H9 (cell line): ENCODE measurements around the gene GCK. TPM values are rescaled to one million over a fixed set of nuclear protein-coding genes. Genes with fewer than 3 reads are reported as not detected.

Experiments used
- DNase-seq: peaks from one replicate; pipeline ENCODE4 v3.0.0-alpha.2; 2017
- H2AFZ ChIP-seq: one replicate; pipeline ENCODE4 v1.6.1; 2013; ENCODE audit warnings: mild to moderate bottlenecking, low read length, control low read depth, moderate library complexity
- H2AK5ac ChIP-seq: 2 replicates; pipeline ENCODE4 v1.6.1; 2013; ENCODE audit warnings: low read length, control low read depth, mixed read lengths; ENCODE audit not compliant: insufficient read length
- H2BK120ac ChIP-seq: one replicate; pipeline ENCODE4 v1.6.1; 2013; ENCODE audit warnings: low read depth, mild to moderate bottlenecking, low read length, control low read depth, inconsistent platforms; ENCODE audit not compliant: poor library complexity, severe bottlenecking
- H2BK12ac ChIP-seq: 2 replicates; pipeline ENCODE4 v1.6.1; 2013; ENCODE audit warnings: low read length, control low read depth, mixed read lengths, low read depth; ENCODE audit not compliant: insufficient read length
- H2BK15ac ChIP-seq: 2 replicates; pipeline ENCODE4 v1.6.1; 2013; ENCODE audit warnings: low read depth, low read length, control low read depth
- H2BK20ac ChIP-seq: one replicate; pipeline ENCODE4 v1.6.1; 2013; ENCODE audit warnings: low read depth, mild to moderate bottlenecking, low read length, control low read depth, inconsistent platforms; ENCODE audit not compliant: poor library complexity, severe bottlenecking
- H2BK5ac ChIP-seq: 2 replicates; pipeline ENCODE4 v1.6.1; 2013; ENCODE audit warnings: low read length, control low read depth, mixed read lengths; ENCODE audit not compliant: insufficient read length
- H3K14ac ChIP-seq: 2 replicates; pipeline ENCODE4 v1.6.1; 2013; ENCODE audit warnings: low read length, control low read depth; ENCODE audit not compliant: insufficient read depth
- H3K18ac ChIP-seq: 2 replicates; pipeline ENCODE4 v1.6.1; 2013; ENCODE audit warnings: low read depth, mild to moderate bottlenecking, mixed read lengths, low read length, control low read depth; ENCODE audit not compliant: insufficient read length
- H3K23ac ChIP-seq: 2 replicates; pipeline ENCODE4 v1.6.1; 2013; ENCODE audit warnings: low read length, control low read depth, mixed read lengths, low read depth; ENCODE audit not compliant: insufficient read length
- H3K23me2 ChIP-seq: 2 replicates; pipeline ENCODE4 v1.6.1; 2013; ENCODE audit warnings: low read depth, mild to moderate bottlenecking, mixed read lengths, low read length, control low read depth; ENCODE audit not compliant: insufficient read length, poor library complexity, severe bottlenecking
- H3K27ac ChIP-seq: 2 replicates; pipeline ENCODE4 v1.5.1; 2013; ENCODE audit warnings: low read length, control low read depth, mixed read lengths, low read depth; ENCODE audit not compliant: insufficient read length
- H3K27me3 ChIP-seq: 2 replicates; pipeline ENCODE4 v1.6.1; 2013; ENCODE audit warnings: low read length, control low read depth, inconsistent platforms; ENCODE audit not compliant: insufficient read depth
- H3K4ac ChIP-seq: 2 replicates; pipeline ENCODE4 v1.6.1; 2013; ENCODE audit warnings: low read depth, mild to moderate bottlenecking, control low read depth, inconsistent platforms, low read length, moderate library complexity
- H3K4me1 ChIP-seq: 2 replicates; pipeline ENCODE4 v1.6.1; 2013; ENCODE audit warnings: low read length, control low read depth, inconsistent platforms; ENCODE audit not compliant: insufficient read depth
- H3K4me2 ChIP-seq: 2 replicates; pipeline ENCODE4 v1.6.1; 2013; ENCODE audit warnings: low read length, control low read depth, mixed read lengths; ENCODE audit not compliant: insufficient read length, insufficient read depth
- H3K56ac ChIP-seq: 2 replicates; pipeline ENCODE4 v1.6.1; 2013; ENCODE audit warnings: low read depth, mild to moderate bottlenecking, mixed read lengths, low read length, control low read depth; ENCODE audit not compliant: insufficient read length
- H3K79me1 ChIP-seq: 2 replicates; pipeline ENCODE4 v1.6.1; 2013; ENCODE audit warnings: low read depth, mild to moderate bottlenecking, moderate library complexity, low read length, control low read depth, inconsistent platforms; ENCODE audit not compliant: insufficient read depth, poor library complexity, severe bottlenecking
- H3K79me2 ChIP-seq: 2 replicates; pipeline ENCODE4 v1.6.1; 2013; ENCODE audit warnings: low read length, control low read depth, inconsistent platforms; ENCODE audit not compliant: insufficient read depth
- H3K9ac ChIP-seq: 2 replicates; pipeline ENCODE4 v1.6.1; 2013; ENCODE audit warnings: low read length, control low read depth, mixed read lengths; ENCODE audit not compliant: insufficient read length; ENCODE audit errors: extremely low read depth
- H3K9me3 ChIP-seq: one replicate; pipeline ENCODE4 v1.6.1; 2013; ENCODE audit warnings: low read depth, low read length, inconsistent platforms; ENCODE audit not compliant: control insufficient read depth
- H3T11ph ChIP-seq: one replicate; pipeline ENCODE4 v1.6.1; 2013; ENCODE audit warnings: mild to moderate bottlenecking, low read length, control low read depth, inconsistent platforms
- H4K20me1 ChIP-seq: one replicate; pipeline ENCODE4 v1.6.1; 2013; ENCODE audit not compliant: control insufficient read depth, insufficient read length, insufficient read depth
- H4K5ac ChIP-seq: 2 replicates; pipeline ENCODE4 v1.6.1; 2013; ENCODE audit warnings: low read depth, mild to moderate bottlenecking, mixed read lengths, low read length, control low read depth; ENCODE audit not compliant: insufficient read length
- H4K8ac ChIP-seq: replicated peaks from 2 replicates; pipeline ENCODE4 v1.6.1; 2013; ENCODE audit warnings: low read length, control low read depth, mixed read lengths, low read depth; ENCODE audit not compliant: insufficient read length
- H4K91ac ChIP-seq: 2 replicates; pipeline ENCODE4 v1.6.1; 2013; ENCODE audit warnings: low read depth, mild to moderate bottlenecking, moderate library complexity, mixed read lengths, low read length, control low read depth; ENCODE audit not compliant: insufficient read length
- H3K27ac Mint-ChIP-seq, 3 experiments: 2 replicates in 2 of 3; 3 replicates in 1 of 3; pipeline ENCODE4 v1.8.0; 2020 to 2021; ENCODE audit warnings: mixed read lengths in 3 of 3, mild to moderate bottlenecking in 1 of 3, moderate library complexity in 1 of 3
- H3K27me3 Mint-ChIP-seq: 2 replicates; pipeline ENCODE4 v1.8.0; 2021; ENCODE audit warnings: low read depth, mild to moderate bottlenecking, moderate library complexity, mixed read lengths
- H3K36me3 Mint-ChIP-seq, 3 experiments: 2 replicates in 2 of 3; 3 replicates in 1 of 3; pipeline ENCODE4 v1.8.0; 2020 to 2021; ENCODE audit warnings: low read depth in 3 of 3, mixed read lengths in 3 of 3; ENCODE audit not compliant: insufficient read depth in 1 of 3
- H3K4me1 Mint-ChIP-seq, 2 experiments: 2 replicates each; pipeline ENCODE4 v1.8.0; 2020; ENCODE audit warnings: mixed read lengths in 2 of 2
- H3K4me3 Mint-ChIP-seq, 2 experiments: 2 replicates in 1 of 2; 3 replicates in 1 of 2; pipeline ENCODE4 v1.8.0; 2020 to 2021; ENCODE audit warnings: mild to moderate bottlenecking in 2 of 2, mixed read lengths in 2 of 2, moderate library complexity in 1 of 2
- H3K9me3 Mint-ChIP-seq, 2 experiments: 2 replicates in 1 of 2; 3 replicates in 1 of 2; pipeline ENCODE4 v1.8.0; 2020; ENCODE audit warnings: mild to moderate bottlenecking in 2 of 2, mixed read lengths in 2 of 2, moderate library complexity in 1 of 2
- WGBS: extraction: QIAGEN DNeasy Blood & Tissue Kit; methylation state at CpG from one replicate; pipeline ENCODE4 v1.1.7; 2013; ENCODE audit warnings: missing lambda C conversion rate, low lambda C conversion rate, mixed read lengths; ENCODE audit not compliant: insufficient read length; ENCODE audit errors: extremely low coverage; 5-methylcytosine and 5-hydroxymethylcytosine counted together
- total RNA-seq: library from RNA; stranded (reverse); gene quantifications from 2 replicates; pipeline ENCODE4 v1.2.1, GENCODE V29; 2021
- TF ChIP-seq, protein P1 (sequence below): fragments of 200-600 bp; sonication (generic); conservative IDR thresholded peaks from 3 replicates; pipeline ENCODE4 v1.8.0; 2021; ENCODE audit warnings: antibody characterized with exemption, mild to moderate bottlenecking

Gene GCK
- total RNA-seq, 1 experiment from 2014 or later = 0.98 TPM

DNA sequence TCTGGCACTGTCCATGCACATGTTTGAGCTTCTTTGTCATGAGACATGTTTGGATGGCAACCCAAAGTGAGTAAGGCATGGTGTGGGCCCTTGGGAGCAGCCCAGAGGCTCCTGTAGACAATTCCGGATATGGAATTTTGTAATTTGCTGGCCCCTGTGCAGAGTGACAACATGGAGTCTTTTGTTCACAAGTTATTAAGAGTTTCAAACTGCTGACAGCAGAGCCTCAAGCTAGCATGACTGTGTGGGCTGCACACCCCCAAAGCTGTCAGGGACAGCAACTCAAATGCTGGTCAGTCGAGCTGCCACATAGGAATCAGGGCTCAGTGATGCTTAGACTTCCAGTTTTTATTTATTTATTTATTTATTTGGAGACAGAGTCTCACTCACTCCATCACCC lies 41.1 kb downstream of the GCK start:
- Histone ChIP-seq H2BK12ac (no peak overlapping the region), H3K23me2 (peaks cover 9% of the 10 kb centered on the region), H2AK5ac (no peak overlapping the region), H2BK15ac (no peak overlapping the region), H4K20me1 (no peaks in the 10 kb centered on the region), H4K5ac (no peak overlapping the region), H2BK5ac (no peak overlapping the region), H3K27me3 (peaks cover 8% of the 10 kb centered on the region; the same call in 1 of the 2 replicates), H3K18ac (no peak overlapping the region), H4K8ac (no peak overlapping the region), H2AFZ (no peak overlapping the region), H3K56ac (no peak overlapping the region), H3K4me2 (no peak overlapping the region), H3K79me2 (no peaks in the 10 kb centered on the region), H3K9ac (no peak overlapping the region), H3K27ac (no peak overlapping the region), H3T11ph (no peak overlapping the region), H3K23ac (no peak overlapping the region), H3K79me1 (no peaks in the 10 kb centered on the region), H2BK120ac (no peak overlapping the region), H3K9me3 (no peaks in the 10 kb centered on the region), H3K4ac (no peak overlapping the region), H4K91ac (no peak overlapping the region), H3K14ac (no peak overlapping the region), H2BK20ac (no peak overlapping the region), H3K4me1 (no peaks in the 10 kb centered on the region)
- Mint-ChIP-seq H3K36me3 (no peaks in the 10 kb centered on the region), H3K27me3 (peaks cover 52% of the 10 kb centered on the region), H3K4me1 (peaks cover 14 to 27% of the 10 kb centered on the region in 2 experiments), H3K27ac (no peak overlapping the region), H3K4me3 (no peak overlapping the region), H3K9me3 (no peaks in the 10 kb centered on the region)
- no CpG with 5 or more reads among the region's 2 CpGs for WGBS
- TF ChIP-seq, protein P1, sequence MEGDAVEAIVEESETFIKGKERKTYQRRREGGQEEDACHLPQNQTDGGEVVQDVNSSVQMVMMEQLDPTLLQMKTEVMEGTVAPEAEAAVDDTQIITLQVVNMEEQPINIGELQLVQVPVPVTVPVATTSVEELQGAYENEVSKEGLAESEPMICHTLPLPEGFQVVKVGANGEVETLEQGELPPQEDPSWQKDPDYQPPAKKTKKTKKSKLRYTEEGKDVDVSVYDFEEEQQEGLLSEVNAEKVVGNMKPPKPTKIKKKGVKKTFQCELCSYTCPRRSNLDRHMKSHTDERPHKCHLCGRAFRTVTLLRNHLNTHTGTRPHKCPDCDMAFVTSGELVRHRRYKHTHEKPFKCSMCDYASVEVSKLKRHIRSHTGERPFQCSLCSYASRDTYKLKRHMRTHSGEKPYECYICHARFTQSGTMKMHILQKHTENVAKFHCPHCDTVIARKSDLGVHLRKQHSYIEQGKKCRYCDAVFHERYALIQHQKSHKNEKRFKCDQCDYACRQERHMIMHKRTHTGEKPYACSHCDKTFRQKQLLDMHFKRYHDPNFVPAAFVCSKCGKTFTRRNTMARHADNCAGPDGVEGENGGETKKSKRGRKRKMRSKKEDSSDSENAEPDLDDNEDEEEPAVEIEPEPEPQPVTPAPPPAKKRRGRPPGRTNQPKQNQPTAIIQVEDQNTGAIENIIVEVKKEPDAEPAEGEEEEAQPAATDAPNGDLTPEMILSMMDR = no peak
- DNase-seq = no peak
